H9 (cell line): Measurements from ENCODE around the gene YOD1. TPM values are rescaled to one million over a fixed set of nuclear protein-coding genes. Genes with fewer than 3 reads are reported as not detected.

Source experiments
- DNase-seq: peaks from one replicate; pipeline ENCODE4 v3.0.0-alpha.2; 2017
- H2AFZ ChIP-seq: one replicate; pipeline ENCODE4 v1.6.1; 2013; ENCODE audit warnings: mild to moderate bottlenecking, low read length, control low read depth, moderate library complexity
- H2AK5ac ChIP-seq: 2 replicates; pipeline ENCODE4 v1.6.1; 2013; ENCODE audit warnings: low read length, control low read depth, mixed read lengths; ENCODE audit not compliant: insufficient read length
- H2BK120ac ChIP-seq: one replicate; pipeline ENCODE4 v1.6.1; 2013; ENCODE audit warnings: low read depth, mild to moderate bottlenecking, low read length, control low read depth, inconsistent platforms; ENCODE audit not compliant: poor library complexity, severe bottlenecking
- H2BK12ac ChIP-seq: 2 replicates; pipeline ENCODE4 v1.6.1; 2013; ENCODE audit warnings: low read length, control low read depth, mixed read lengths, low read depth; ENCODE audit not compliant: insufficient read length
- H2BK15ac ChIP-seq: 2 replicates; pipeline ENCODE4 v1.6.1; 2013; ENCODE audit warnings: low read depth, low read length, control low read depth
- H2BK20ac ChIP-seq: one replicate; pipeline ENCODE4 v1.6.1; 2013; ENCODE audit warnings: low read depth, mild to moderate bottlenecking, low read length, control low read depth, inconsistent platforms; ENCODE audit not compliant: poor library complexity, severe bottlenecking
- H2BK5ac ChIP-seq: 2 replicates; pipeline ENCODE4 v1.6.1; 2013; ENCODE audit warnings: low read length, control low read depth, mixed read lengths; ENCODE audit not compliant: insufficient read length
- H3K14ac ChIP-seq: 2 replicates; pipeline ENCODE4 v1.6.1; 2013; ENCODE audit warnings: low read length, control low read depth; ENCODE audit not compliant: insufficient read depth
- H3K18ac ChIP-seq: 2 replicates; pipeline ENCODE4 v1.6.1; 2013; ENCODE audit warnings: low read depth, mild to moderate bottlenecking, mixed read lengths, low read length, control low read depth; ENCODE audit not compliant: insufficient read length
- H3K23ac ChIP-seq: 2 replicates; pipeline ENCODE4 v1.6.1; 2013; ENCODE audit warnings: low read length, control low read depth, mixed read lengths, low read depth; ENCODE audit not compliant: insufficient read length
- H3K23me2 ChIP-seq: 2 replicates; pipeline ENCODE4 v1.6.1; 2013; ENCODE audit warnings: low read depth, mild to moderate bottlenecking, mixed read lengths, low read length, control low read depth; ENCODE audit not compliant: insufficient read length, poor library complexity, severe bottlenecking
- H3K27ac ChIP-seq: 2 replicates; pipeline ENCODE4 v1.5.1; 2013; ENCODE audit warnings: low read length, control low read depth, mixed read lengths, low read depth; ENCODE audit not compliant: insufficient read length
- H3K27me3 ChIP-seq: 2 replicates; pipeline ENCODE4 v1.6.1; 2013; ENCODE audit warnings: low read length, control low read depth, inconsistent platforms; ENCODE audit not compliant: insufficient read depth
- H3K4ac ChIP-seq: 2 replicates; pipeline ENCODE4 v1.6.1; 2013; ENCODE audit warnings: low read depth, mild to moderate bottlenecking, control low read depth, inconsistent platforms, low read length, moderate library complexity
- H3K4me1 ChIP-seq: 2 replicates; pipeline ENCODE4 v1.6.1; 2013; ENCODE audit warnings: low read length, control low read depth, inconsistent platforms; ENCODE audit not compliant: insufficient read depth
- H3K4me2 ChIP-seq: 2 replicates; pipeline ENCODE4 v1.6.1; 2013; ENCODE audit warnings: low read length, control low read depth, mixed read lengths; ENCODE audit not compliant: insufficient read length, insufficient read depth
- H3K56ac ChIP-seq: 2 replicates; pipeline ENCODE4 v1.6.1; 2013; ENCODE audit warnings: low read depth, mild to moderate bottlenecking, mixed read lengths, low read length, control low read depth; ENCODE audit not compliant: insufficient read length
- H3K79me1 ChIP-seq: 2 replicates; pipeline ENCODE4 v1.6.1; 2013; ENCODE audit warnings: low read depth, mild to moderate bottlenecking, moderate library complexity, low read length, control low read depth, inconsistent platforms; ENCODE audit not compliant: insufficient read depth, poor library complexity, severe bottlenecking
- H3K79me2 ChIP-seq: 2 replicates; pipeline ENCODE4 v1.6.1; 2013; ENCODE audit warnings: low read length, control low read depth, inconsistent platforms; ENCODE audit not compliant: insufficient read depth
- H3K9ac ChIP-seq: 2 replicates; pipeline ENCODE4 v1.6.1; 2013; ENCODE audit warnings: low read length, control low read depth, mixed read lengths; ENCODE audit not compliant: insufficient read length; ENCODE audit errors: extremely low read depth
- H3K9me3 ChIP-seq: one replicate; pipeline ENCODE4 v1.6.1; 2013; ENCODE audit warnings: low read depth, low read length, inconsistent platforms; ENCODE audit not compliant: control insufficient read depth
- H3T11ph ChIP-seq: one replicate; pipeline ENCODE4 v1.6.1; 2013; ENCODE audit warnings: mild to moderate bottlenecking, low read length, control low read depth, inconsistent platforms
- H4K20me1 ChIP-seq: one replicate; pipeline ENCODE4 v1.6.1; 2013; ENCODE audit not compliant: control insufficient read depth, insufficient read length, insufficient read depth
- H4K5ac ChIP-seq: 2 replicates; pipeline ENCODE4 v1.6.1; 2013; ENCODE audit warnings: low read depth, mild to moderate bottlenecking, mixed read lengths, low read length, control low read depth; ENCODE audit not compliant: insufficient read length
- H4K8ac ChIP-seq: replicated peaks from 2 replicates; pipeline ENCODE4 v1.6.1; 2013; ENCODE audit warnings: low read length, control low read depth, mixed read lengths, low read depth; ENCODE audit not compliant: insufficient read length
- H4K91ac ChIP-seq: 2 replicates; pipeline ENCODE4 v1.6.1; 2013; ENCODE audit warnings: low read depth, mild to moderate bottlenecking, moderate library complexity, mixed read lengths, low read length, control low read depth; ENCODE audit not compliant: insufficient read length
- H3K27ac Mint-ChIP-seq, 3 experiments: 2 replicates in 2 of 3; 3 replicates in 1 of 3; pipeline ENCODE4 v1.8.0; 2020 to 2021; ENCODE audit warnings: mixed read lengths in 3 of 3, mild to moderate bottlenecking in 1 of 3, moderate library complexity in 1 of 3
- H3K27me3 Mint-ChIP-seq: 2 replicates; pipeline ENCODE4 v1.8.0; 2021; ENCODE audit warnings: low read depth, mild to moderate bottlenecking, moderate library complexity, mixed read lengths
- H3K36me3 Mint-ChIP-seq, 3 experiments: 2 replicates in 2 of 3; 3 replicates in 1 of 3; pipeline ENCODE4 v1.8.0; 2020 to 2021; ENCODE audit warnings: low read depth in 3 of 3, mixed read lengths in 3 of 3; ENCODE audit not compliant: insufficient read depth in 1 of 3
- H3K4me1 Mint-ChIP-seq, 2 experiments: 2 replicates each; pipeline ENCODE4 v1.8.0; 2020; ENCODE audit warnings: mixed read lengths in 2 of 2
- H3K4me3 Mint-ChIP-seq, 2 experiments: 2 replicates in 1 of 2; 3 replicates in 1 of 2; pipeline ENCODE4 v1.8.0; 2020 to 2021; ENCODE audit warnings: mild to moderate bottlenecking in 2 of 2, mixed read lengths in 2 of 2, moderate library complexity in 1 of 2
- H3K9me3 Mint-ChIP-seq, 2 experiments: 2 replicates in 1 of 2; 3 replicates in 1 of 2; pipeline ENCODE4 v1.8.0; 2020; ENCODE audit warnings: mild to moderate bottlenecking in 2 of 2, mixed read lengths in 2 of 2, moderate library complexity in 1 of 2
- WGBS: extraction: QIAGEN DNeasy Blood & Tissue Kit; methylation state at CpG from one replicate; pipeline ENCODE4 v1.1.7; 2013; ENCODE audit warnings: missing lambda C conversion rate, low lambda C conversion rate, mixed read lengths; ENCODE audit not compliant: insufficient read length; ENCODE audit errors: extremely low coverage; 5-methylcytosine and 5-hydroxymethylcytosine counted together
- total RNA-seq: library from RNA; stranded (reverse); gene quantifications from 2 replicates; pipeline ENCODE4 v1.2.1, GENCODE V29; 2021
- TF ChIP-seq, protein P1 (sequence below): fragments of 200-600 bp; sonication (generic); conservative IDR thresholded peaks from 3 replicates; pipeline ENCODE4 v1.8.0; 2021; ENCODE audit warnings: antibody characterized with exemption, mild to moderate bottlenecking

The YOD1 gene
- total RNA-seq, 1 experiment from 2014 or later, result 8.6 TPM

- Histone ChIP-seq H3K79me2 (no peaks in the 10 kb centered on the region), H3K18ac (no peak overlapping the region), H3K23ac (no peak overlapping the region), H2AK5ac (no peak overlapping the region), H3K9ac (no peak overlapping the region), H3K56ac (no peak overlapping the region), H2BK20ac (no peak overlapping the region), H2BK120ac (no peak overlapping the region), H3K23me2 (no peaks in the 10 kb centered on the region), H3K4ac (no peak overlapping the region), H3T11ph (no peak overlapping the region), H3K27ac (no peak overlapping the region), H3K27me3 (no peaks in the 10 kb centered on the region), H2BK5ac (no peak overlapping the region), H2BK15ac (no peak overlapping the region), H3K4me2 (no peak overlapping the region), H4K91ac (no peak overlapping the region), H4K8ac (no peak overlapping the region), H2BK12ac (no peak overlapping the region), H3K14ac (no peak overlapping the region), H3K4me1 (no peaks in the 10 kb centered on the region), H2AFZ (no peak overlapping the region), H4K20me1 (no peaks in the 10 kb centered on the region), H4K5ac (no peak overlapping the region), H3K9me3 (no peaks in the 10 kb centered on the region), H3K79me1 (no peaks in the 10 kb centered on the region)
- Mint-ChIP-seq H3K27ac (no peak overlapping the region), H3K4me3 (no peak overlapping the region), H3K36me3 (no peaks in the 10 kb centered on the region), H3K9me3 (no peaks in the 10 kb centered on the region), H3K27me3 (peaks cover 38% of the 10 kb centered on the region), H3K4me1 (no peaks in the 10 kb centered on the region)
- TF ChIP-seq, protein P1, sequence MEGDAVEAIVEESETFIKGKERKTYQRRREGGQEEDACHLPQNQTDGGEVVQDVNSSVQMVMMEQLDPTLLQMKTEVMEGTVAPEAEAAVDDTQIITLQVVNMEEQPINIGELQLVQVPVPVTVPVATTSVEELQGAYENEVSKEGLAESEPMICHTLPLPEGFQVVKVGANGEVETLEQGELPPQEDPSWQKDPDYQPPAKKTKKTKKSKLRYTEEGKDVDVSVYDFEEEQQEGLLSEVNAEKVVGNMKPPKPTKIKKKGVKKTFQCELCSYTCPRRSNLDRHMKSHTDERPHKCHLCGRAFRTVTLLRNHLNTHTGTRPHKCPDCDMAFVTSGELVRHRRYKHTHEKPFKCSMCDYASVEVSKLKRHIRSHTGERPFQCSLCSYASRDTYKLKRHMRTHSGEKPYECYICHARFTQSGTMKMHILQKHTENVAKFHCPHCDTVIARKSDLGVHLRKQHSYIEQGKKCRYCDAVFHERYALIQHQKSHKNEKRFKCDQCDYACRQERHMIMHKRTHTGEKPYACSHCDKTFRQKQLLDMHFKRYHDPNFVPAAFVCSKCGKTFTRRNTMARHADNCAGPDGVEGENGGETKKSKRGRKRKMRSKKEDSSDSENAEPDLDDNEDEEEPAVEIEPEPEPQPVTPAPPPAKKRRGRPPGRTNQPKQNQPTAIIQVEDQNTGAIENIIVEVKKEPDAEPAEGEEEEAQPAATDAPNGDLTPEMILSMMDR, result no peak
- no CpG with 5 or more reads among the region's 3 CpGs for WGBS
- DNase-seq, result no peak
These were observed 36.3 kb downstream of the YOD1 start for GRCh38 chr1:207014728-207015127.
